Smooth muscle cell (in vitro differentiated cells): ENCODE results near the gene DVL3. TPM values are rescaled to one million over a fixed set of nuclear protein-coding genes. Genes with fewer than 3 reads are reported as not detected.

Experiments
- DNase-seq: peaks from one replicate; lab custom pipeline; 2025; ENCODE audit not compliant: unreplicated experiment; lab: John Stamatoyannopoulos, UW
- H2AFZ ChIP-seq: fragments of 200-600 bp; sonication (generic); 2 replicates; pipeline ENCODE4 v1.6.0; 2016; ENCODE audit warnings: antibody characterized with exemption, low read depth, mild to moderate bottlenecking
- H3F3A ChIP-seq: fragments of 200-600 bp; sonication (generic); 2 replicates; pipeline ENCODE4 v1.6.0; 2017; ENCODE audit warnings: antibody characterized with exemption, low read depth
- H3K27ac ChIP-seq: fragments of 200-600 bp; sonication (generic); 2 replicates; pipeline ENCODE4 v1.5.1; 2016; ENCODE audit warnings: low read depth, mild to moderate bottlenecking
- H3K27me3 ChIP-seq: fragments of 200-600 bp; sonication (generic); 2 replicates; pipeline ENCODE4 v1.6.1; 2016; ENCODE audit warnings: low read depth, mild to moderate bottlenecking
- H3K36me3 ChIP-seq: fragments of 200-600 bp; sonication (generic); 2 replicates; pipeline ENCODE4 v1.5.1; 2016; ENCODE audit warnings: low read depth
- H3K4me1 ChIP-seq: fragments of 200-600 bp; sonication (generic); 2 replicates; pipeline ENCODE4 v1.5.1; 2016; ENCODE audit warnings: low read depth
- H3K4me2 ChIP-seq: fragments of 200-600 bp; sonication (generic); 2 replicates; pipeline ENCODE4 v1.6.0; 2016; ENCODE audit warnings: mild to moderate bottlenecking
- H3K4me3 ChIP-seq: fragments of 200-600 bp; sonication (generic); 2 replicates; pipeline ENCODE4 v1.5.1; 2016; ENCODE audit warnings: mild to moderate bottlenecking
- H3K79me2 ChIP-seq: fragments of 200-600 bp; sonication (generic); 2 replicates; pipeline ENCODE4 v1.6.0; 2016; ENCODE audit warnings: low read depth, mild to moderate bottlenecking
- H3K9ac ChIP-seq: fragments of 200-600 bp; sonication (generic); 2 replicates; pipeline ENCODE4 v1.6.0; 2016; ENCODE audit warnings: low read depth
- H3K9me3 ChIP-seq: fragments of 200-600 bp; sonication (generic); replicated peaks from 2 replicates; pipeline ENCODE4 v1.5.1; 2016; ENCODE audit warnings: low read depth
- H4K20me1 ChIP-seq: fragments of 200-600 bp; sonication (generic); 2 replicates; pipeline ENCODE4 v1.6.0; 2016; ENCODE audit warnings: low read depth
- CTCF ChIP-seq: fragments of 200-600 bp; sonication (generic); IDR thresholded peaks from 2 replicates; pipeline ENCODE4 v1.5.1; 2017; ENCODE audit warnings: borderline replicate concordance, mild to moderate bottlenecking, antibody characterized with exemption; ENCODE audit not compliant: insufficient read depth, poor library complexity, severe bottlenecking
- WGBS: methylation state at CpG from one replicate; pipeline ENCODE4 v1.1.7; 2016; ENCODE audit warnings: low lambda C conversion rate; 5-methylcytosine and 5-hydroxymethylcytosine counted together
- polyA plus RNA-seq: library from polyadenylated mRNA; unstranded; fragments of >200 nt; fragmentation: Nextera tagmentation; extraction: Ambion mirVana; gene quantifications from 2 replicates; pipeline ENCODE4 v1.2.1, GENCODE V29; 2016
- total RNA-seq: library from RNA; depleted of rRNA; stranded (reverse); fragments of >200 nt; gene quantifications from 2 replicates; pipeline ENCODE4 v1.2.3, GENCODE V29; 2014

Gene DVL3
- total and polyA plus RNA-seq, 2 experiments from 2014 or later = 42.5 to 87.7 TPM

GRCh38 chr3:184178521-184179138, 23.5 kb downstream of the DVL3 start:
- H3K4me3 ChIP-seq = no peak overlapping the region
- H2AFZ ChIP-seq = no peak overlapping the region
- peaks cover 66% of the 10 kb centered on the region for H3F3A ChIP-seq
- no peak for DNase-seq
- peaks cover 71% of the 10 kb centered on the region for H4K20me1 ChIP-seq
- no peaks in the 10 kb centered on the region for H3K9me3 ChIP-seq
- H3K79me2 ChIP-seq = peaks cover 66% of the 10 kb centered on the region
- no peaks in the 10 kb centered on the region for H3K27me3 ChIP-seq
- TF ChIP-seq CTCF = no peak
- peaks cover 18% of the 10 kb centered on the region for H3K36me3 ChIP-seq
- no peak overlapping the region for H3K9ac ChIP-seq
- H3K4me2 ChIP-seq = peak overlapping the region; percentile 98
- H3K4me1 ChIP-seq = peaks cover 24% of the 10 kb centered on the region
- peak overlapping the region; percentile 94 for H3K27ac ChIP-seq
- 96% methylated on average over 13 of the region's 13 CpGs for WGBS

GRCh38 chr3:184180165-184180564, 25.0 kb downstream of the DVL3 start:
- H3K4me2 ChIP-seq = peak overlapping the region; percentile 19
- no peaks in the 10 kb centered on the region for H3K27me3 ChIP-seq
- peaks cover 18% of the 10 kb centered on the region for H3K36me3 ChIP-seq
- no peak overlapping the region for H2AFZ ChIP-seq
- H4K20me1 ChIP-seq = peaks cover 73% of the 10 kb centered on the region
- H3K27ac ChIP-seq = peak overlapping the region; percentile 20
- H3K9me3 ChIP-seq = no peaks in the 10 kb centered on the region
- TF ChIP-seq CTCF = no peak
- H3F3A ChIP-seq = peaks cover 73% of the 10 kb centered on the region
- WGBS = 85% methylated on average over 6 of the region's 6 CpGs
- peaks cover 60% of the 10 kb centered on the region for H3K79me2 ChIP-seq
- no peak overlapping the region for H3K9ac ChIP-seq
- H3K4me3 ChIP-seq = no peak overlapping the region
- H3K4me1 ChIP-seq = peaks cover 28% of the 10 kb centered on the region
- no peak for DNase-seq

GRCh38 chr3:184181596-184181995, 26.4 kb downstream of the DVL3 start:
- no peak overlapping the region for H3K9ac ChIP-seq
- DNase-seq = no peak
- peaks cover 21% of the 10 kb centered on the region for H3K4me1 ChIP-seq
- 99% methylated on average over 9 of the region's 9 CpGs for WGBS
- no peak overlapping the region for H2AFZ ChIP-seq
- H3K27ac ChIP-seq = no peak overlapping the region
- no peak overlapping the region for H3K4me3 ChIP-seq
- no peaks in the 10 kb centered on the region for H3K9me3 ChIP-seq
- H3K27me3 ChIP-seq = no peaks in the 10 kb centered on the region
- no peak for TF ChIP-seq CTCF
- peaks cover 58% of the 10 kb centered on the region for H3K79me2 ChIP-seq
- peaks cover 64% of the 10 kb centered on the region for H3F3A ChIP-seq
- peaks cover 18% of the 10 kb centered on the region for H3K36me3 ChIP-seq
- H4K20me1 ChIP-seq = peaks cover 73% of the 10 kb centered on the region
- no peak overlapping the region for H3K4me2 ChIP-seq

- Histone ChIP-seq H3K79me2 (peaks cover 65% of the 10 kb centered on the region), H3K9me3 (no peaks in the 10 kb centered on the region), H3K9ac (no peak overlapping the region), H3F3A (peaks cover 49% of the 10 kb centered on the region), H3K27ac (peak overlapping the region; percentile 89), H3K27me3 (no peaks in the 10 kb centered on the region), H2AFZ (no peak overlapping the region), H3K36me3 (peaks cover 18% of the 10 kb centered on the region), H3K4me2 (no peak overlapping the region), H3K4me3 (no peak overlapping the region), H4K20me1 (peaks cover 70% of the 10 kb centered on the region), H3K4me1 (peaks cover 12% of the 10 kb centered on the region)
- no peak for TF ChIP-seq CTCF
- DNase-seq = no peak
- 87% methylated on average over 5 of the region's 5 CpGs for WGBS
Observed at GRCh38 chr3:184183679-184184078, 28.5 kb downstream of the DVL3 start.
